ENCODE measurements around the gene BCL11B.

Gene BCL11B

GRCh38 chr14:99286761-99287160 lies 14.8 kb upstream of the BCL11B start:
- no peak for DNase-seq

GRCh38 chr14:99284254-99285004 lies 12.4 kb upstream of the BCL11B start:
- no peak for DNase-seq

GRCh38 chr14:99282261-99283050 lies 10.5 kb upstream of the BCL11B start:
- DNase-seq, result no peak

GRCh38 chr14:99281396-99281795 lies 9.4 kb upstream of the BCL11B start:
- no peak for DNase-seq

GRCh38 chr14:99280852-99281251 lies 8.9 kb upstream of the BCL11B start:
- peak; percentile 41 for DNase-seq

- no peak for DNase-seq
Measured at GRCh38 chr14:99280066-99280731, 8.2 kb upstream of the BCL11B start.

- no peak for DNase-seq
Measured at GRCh38 chr14:99278836-99279235, 6.8 kb upstream of the BCL11B start.

- DNase-seq, result peak; percentile 40
Measured at GRCh38 chr14:99277530-99277929, 5.5 kb upstream of the BCL11B start.

- DNase-seq, result no peak
Measured at GRCh38 chr14:99276482-99276881, 4.5 kb upstream of the BCL11B start.

GRCh38 chr14:99275222-99275584 lies 3.2 kb upstream of the BCL11B start:
- no peak for DNase-seq

GRCh38 chr14:99274346-99275221 lies 2.6 kb upstream of the BCL11B start:
- DNase-seq, result peak; percentile 73

- peak; percentile 37 for DNase-seq
Measured at GRCh38 chr14:99273766-99274345, 1.9 kb upstream of the BCL11B start.

- peak; percentile 54 for DNase-seq
Measured at GRCh38 chr14:99272899-99273765, 1.1 kb upstream of the BCL11B start.

- DNase-seq, result no peak
Measured at GRCh38 chr14:99272632-99272898, 568 bp upstream of the BCL11B start.

GRCh38 chr14:99271221-99271941 lies 616 bp downstream of the BCL11B start:
- no peak for DNase-seq

- DNase-seq, result peak; percentile 66
Measured at GRCh38 chr14:99270458-99271220, 1.4 kb downstream of the BCL11B start.

GRCh38 chr14:99268810-99269707 lies 2.9 kb downstream of the BCL11B start:
- DNase-seq, result peak; percentile 48

- peak; percentile 68 for DNase-seq
Measured at GRCh38 chr14:99267837-99268781, 3.9 kb downstream of the BCL11B start.

Data from CD4-positive, alpha-beta T cell treated with Interleukin-17A for 4 hours (primary cell).